Thymus (tissue), 11 donors: ENCODE measurements around the gene DPYSL5. TPM values are rescaled to one million over a fixed set of nuclear protein-coding genes. Genes with fewer than 3 reads are reported as not detected.
"Not testable (repeated sequence)": the region's sequence is repeated elsewhere in the genome, so short reads cannot be mapped to it uniquely, and the experiment has no call there.

Experiments used
- DNase-seq, 9 donors: peaks; one replicate each; pipeline ENCODE4 v3.0.0-alpha.2; 2013; ENCODE audit warnings: low spot score in 9 of 9, low read depth in 6 of 9, missing footprints in 1 of 9
- H3K27ac ChIP-seq, 2 donors: one replicate each; pipeline ENCODE4 v1.5.1; 2013; ENCODE audit warnings: control low read depth in 1 of 2, low read depth in 1 of 2, low read length in 1 of 2, mild to moderate bottlenecking in 1 of 2, moderate library complexity in 1 of 2
- H3K27me3 ChIP-seq, 2 donors: one replicate each; pipeline ENCODE4 v1.5.1; 2013; ENCODE audit warnings: low read length in 1 of 2; ENCODE audit not compliant: control insufficient read depth in 2 of 2, insufficient read depth in 1 of 2
- H3K36me3 ChIP-seq, 2 donors: one replicate each; pipeline ENCODE4 v1.5.1; 2013; ENCODE audit warnings: low read length in 1 of 2, mild to moderate bottlenecking in 1 of 2, moderate library complexity in 1 of 2; ENCODE audit not compliant: control insufficient read depth in 2 of 2, insufficient read depth in 2 of 2
- H3K4me1 ChIP-seq, 2 donors: one replicate each; pipeline ENCODE4 v1.5.1; 2013; ENCODE audit warnings: low read length in 2 of 2; ENCODE audit not compliant: control insufficient read depth in 2 of 2, insufficient read depth in 2 of 2
- H3K4me3 ChIP-seq, 2 donors: one replicate each; pipeline ENCODE4 v1.5.1; 2013; ENCODE audit warnings: low read length in 2 of 2, control low read depth in 1 of 2, mild to moderate bottlenecking in 1 of 2
- H3K9me3 ChIP-seq, 2 donors: one replicate each; pipeline ENCODE4 v1.5.1; 2013; ENCODE audit warnings: low read length in 1 of 2, mild to moderate bottlenecking in 1 of 2; ENCODE audit not compliant: control insufficient read depth in 2 of 2, insufficient read depth in 1 of 2
- WGBS: extraction: QIAGEN DNeasy Blood & Tissue Kit; methylation state at CpG from one replicate; pipeline ENCODE4 v1.1.7; 2013; 5-methylcytosine and 5-hydroxymethylcytosine counted together
- polyA plus RNA-seq: library from polyadenylated mRNA; stranded (reverse); fragments of 200-250 nt; gene quantifications from one replicate; pipeline ENCODE4 v1.2.3, GENCODE V29; 2013
- total RNA-seq: library from RNA; stranded (reverse); fragments of 120-200 nt; gene quantifications from one replicate; pipeline ENCODE4 v1.2.4, GENCODE V29; 2013
- donor health status: healthy.

The DPYSL5 gene
- total and polyA plus RNA-seq, 2 donors, result 0.09 to 0.16 TPM

- Histone ChIP-seq H3K4me1 (no peaks in the 10 kb centered on the region), H3K36me3 (no peaks in the 10 kb centered on the region), H3K27ac (no peak overlapping the region), H3K9me3 (no peaks in the 10 kb centered on the region), H3K27me3 (peaks cover 0 to 15% of the 10 kb centered on the region in 2 donors), H3K4me3 (no peak overlapping the region)
- DNase-seq, result no peak
- WGBS, result 97% methylated on average over 7 of the region's 7 CpGs
These were observed 28.3 kb downstream of the DPYSL5 start for GRCh38 chr2:26876260-26876659.

- Histone ChIP-seq H3K9me3 (no peaks in the 10 kb centered on the region), H3K4me1 (no peaks in the 10 kb centered on the region), H3K36me3 (no peaks in the 10 kb centered on the region), H3K27me3 (peaks cover 0 to 12% of the 10 kb centered on the region in 2 donors), H3K27ac (no peak overlapping the region), H3K4me3 (no peak overlapping the region)
- WGBS, result 97% methylated on average over 2 of the region's 2 CpGs
- DNase-seq, result no peak
These were observed 29.3 kb downstream of the DPYSL5 start for GRCh38 chr2:26877276-26877675.

GRCh38 chr2:26880161-26880560, 32.2 kb downstream of the DPYSL5 start:
- Histone ChIP-seq H3K9me3 (no peaks in the 10 kb centered on the region), H3K27ac (no peak overlapping the region), H3K4me1 (no peaks in the 10 kb centered on the region), H3K36me3 (no peaks in the 10 kb centered on the region), H3K27me3 (peaks cover 0 to 10% of the 10 kb centered on the region in 2 donors), H3K4me3 (no peak overlapping the region)
- no peak for DNase-seq
- WGBS, result 56% methylated on average over 2 of the region's 2 CpGs

GRCh38 chr2:26880910-26881435, 33.0 kb downstream of the DPYSL5 start:
- no peak overlapping the region for H3K27ac ChIP-seq
- WGBS, result 88% methylated on average over 10 of the region's 10 CpGs
- H3K9me3 ChIP-seq, result no peaks in the 10 kb centered on the region
- H3K27me3 ChIP-seq, result peaks cover 0 to 8% of the 10 kb centered on the region in 2 donors
- H3K4me3 ChIP-seq, result no peak overlapping the region
- H3K4me1 ChIP-seq, result no peaks in the 10 kb centered on the region
- DNase-seq, result no peak
- no peaks in the 10 kb centered on the region for H3K36me3 ChIP-seq

GRCh38 chr2:26882220-26882619, 34.3 kb downstream of the DPYSL5 start:
- not testable (repeated sequence) for H3K36me3 ChIP-seq, H3K4me3 ChIP-seq, H3K4me1 ChIP-seq, H3K27ac ChIP-seq, DNase-seq, H3K27me3 ChIP-seq, H3K9me3 ChIP-seq
- 92% methylated on average over 3 of the region's 3 CpGs for WGBS

GRCh38 chr2:26883956-26884355, 36.0 kb downstream of the DPYSL5 start:
- Histone ChIP-seq H3K27ac (no peak overlapping the region), H3K36me3 (no peaks in the 10 kb centered on the region), H3K4me3 (no peak overlapping the region), H3K9me3 (no peaks in the 10 kb centered on the region), H3K27me3 (peaks cover 0 to 8% of the 10 kb centered on the region in 2 donors), H3K4me1 (no peaks in the 10 kb centered on the region)
- DNase-seq, result no peak
- WGBS, result 95% methylated on average over 8 of the region's 8 CpGs

- H3K4me3 ChIP-seq, result no peak overlapping the region
- H3K4me1 ChIP-seq, result no peaks in the 10 kb centered on the region
- H3K36me3 ChIP-seq, result no peaks in the 10 kb centered on the region
- no peak overlapping the region for H3K27ac ChIP-seq
- no peak for DNase-seq
- H3K27me3 ChIP-seq, result peaks cover 0 to 8% of the 10 kb centered on the region in 2 donors
- 98% methylated on average over 3 of the region's 3 CpGs for WGBS
- H3K9me3 ChIP-seq, result no peaks in the 10 kb centered on the region
These were observed 36.6 kb downstream of the DPYSL5 start for GRCh38 chr2:26884486-26884885.

- Histone ChIP-seq H3K4me1 (no peaks in the 10 kb centered on the region), H3K4me3 (no peak overlapping the region), H3K27me3 (peaks cover 0 to 5% of the 10 kb centered on the region in 2 donors), H3K36me3 (no peaks in the 10 kb centered on the region), H3K9me3 (no peaks in the 10 kb centered on the region), H3K27ac (no peak overlapping the region)
- 84% methylated on average over 5 of the region's 5 CpGs for whole genome bisulfite sequencing
- DNase-seq, result no peak
These were observed 37.9 kb downstream of the DPYSL5 start for GRCh38 chr2:26885651-26886329.

- peaks cover 0 to 5% of the 10 kb centered on the region in 2 donors for H3K27me3 ChIP-seq
- no peaks in the 10 kb centered on the region for H3K36me3 ChIP-seq
- 59% methylated on average over 2 of the region's 2 CpGs for WGBS
- H3K9me3 ChIP-seq, result no peaks in the 10 kb centered on the region
- no peak for DNase-seq
- no peak overlapping the region for H3K27ac ChIP-seq
- H3K4me3 ChIP-seq, result no peak overlapping the region
- no peaks in the 10 kb centered on the region for H3K4me1 ChIP-seq
These were observed 38.8 kb downstream of the DPYSL5 start for GRCh38 chr2:26886736-26887135.
